ENCODE measurements around the gene GPSM1.

GRCh38 chr9:136326061-136326760 lies 1.1 kb upstream of the GPSM1 start:
- no peak for TF ChIP-seq CTCF (IDR thresholded peaks at IDR 0.05; ENCODE audit: insufficient read depth, low read length)
- TF ChIP-seq REST (IDR thresholded peaks at IDR 0.05; ENCODE audit: insufficient replicate concordance, low read depth), result no peak
- no peak for TF ChIP-seq POLR2AphosphoS5 (IDR thresholded peaks at IDR 0.05; ENCODE audit: low read depth)
- no peak for TF ChIP-seq GABPA (IDR thresholded peaks at IDR 0.05; ENCODE audit: low read depth)
- TF ChIP-seq SPI1 (IDR thresholded peaks at IDR 0.05; ENCODE audit: borderline replicate concordance, low read depth), result no peak

All from HL-60 (cell line).